Tibial nerve (tissue), 4 donors: ENCODE measurements around the gene SUGCT.

Source experiments
- CTCF ChIP-seq, 5 experiments: fragments of 200-600 bp in 3 of 5; fragments of 450-650 bp in 2 of 5; sonication (generic) in 3 of 5; IDR thresholded peaks; one replicate each; pipeline ENCODE4 v1.5.1; 2016 to 2019; ENCODE audit warnings: antibody characterized with exemption in 5 of 5, mild to moderate bottlenecking in 3 of 5, moderate library complexity in 2 of 5
- EP300 ChIP-seq, 2 donors: sonication (generic); formaldehyde crosslinking; IDR thresholded peaks; one replicate each; pipeline ENCODE4 v1.6.1; 2017; ENCODE audit warnings: antibody characterized with exemption in 2 of 2, mild to moderate bottlenecking in 1 of 2
- POLR2A ChIP-seq, 2 donors: fragments of 450-650 bp; IDR thresholded peaks; one replicate each; pipeline ENCODE4 v1.6.1; 2017; ENCODE audit warnings: antibody characterized with exemption in 2 of 2, mild to moderate bottlenecking in 2 of 2, moderate library complexity in 2 of 2

GRCh38 chr7:40219917-40220316 lies 85.1 kb downstream of the SUGCT start:
- TF ChIP-seq CTCF (IDR thresholded peaks at IDR 0.05) (no peak), POLR2A (IDR thresholded peaks at IDR 0.05) (no peak), EP300 (IDR thresholded peaks at IDR 0.05) (no peak)
